DMS153 (cell line): ENCODE measurements around the gene NFIA.

Source experiments
- DNase-seq: peaks from one replicate; lab custom pipeline; 2025; lab: John Stamatoyannopoulos, UW

The NFIA gene

GRCh38 chr1:61247051-61247825 lies 164.9 kb downstream of the NFIA start:
- DNase-seq: no peak

- DNase-seq: no peak
These were observed 165.8 kb downstream of the NFIA start for GRCh38 chr1:61247881-61248752.

GRCh38 chr1:61250933-61251332 lies 168.6 kb downstream of the NFIA start:
- no peak for DNase-seq

- peak; percentile 72 for DNase-seq
These were observed 170.8 kb downstream of the NFIA start for GRCh38 chr1:61253059-61253735.

- no peak for DNase-seq
These were observed 171.7 kb downstream of the NFIA start for GRCh38 chr1:61253912-61254633.

GRCh38 chr1:61254634-61255357 lies 172.4 kb downstream of the NFIA start:
- no peak for DNase-seq

GRCh38 chr1:61255358-61255703 lies 173.0 kb downstream of the NFIA start:
- DNase-seq: no peak

- DNase-seq: no peak
These were observed 177.2 kb downstream of the NFIA start for GRCh38 chr1:61259379-61260148.

GRCh38 chr1:61260171-61260570 lies 177.8 kb downstream of the NFIA start:
- no peak for DNase-seq

GRCh38 chr1:61261595-61261994 lies 179.2 kb downstream of the NFIA start:
- no peak for DNase-seq

GRCh38 chr1:61263905-61264824 lies 181.8 kb downstream of the NFIA start:
- no peak for DNase-seq

GRCh38 chr1:61264825-61265242 lies 182.5 kb downstream of the NFIA start:
- no peak for DNase-seq

GRCh38 chr1:61265665-61266064 lies 183.3 kb downstream of the NFIA start:
- no peak for DNase-seq

GRCh38 chr1:61266738-61267137 lies 184.4 kb downstream of the NFIA start:
- DNase-seq: no peak

GRCh38 chr1:61268546-61269240 lies 186.3 kb downstream of the NFIA start:
- DNase-seq: no peak

- DNase-seq: no peak
These were observed 187.2 kb downstream of the NFIA start for GRCh38 chr1:61269602-61270001.

- no peak for DNase-seq
These were observed 187.7 kb downstream of the NFIA start for GRCh38 chr1:61270107-61270506.

- no peak for DNase-seq
These were observed 188.5 kb downstream of the NFIA start for GRCh38 chr1:61270761-61271411.
